Fibroblast of mammary gland (primary cell): ENCODE results near the gene TMEM109.

Experiments
- DNase-seq: peaks from one replicate; pipeline ENCODE4 v3.0.0-alpha.2; 2010; ENCODE audit warnings: low read depth
- H3K4me3 ChIP-seq: 2 replicates; pipeline ENCODE4 v1.5.1; 2011; ENCODE audit warnings: low read depth, mild to moderate bottlenecking, low read length, moderate library complexity; ENCODE audit not compliant: control insufficient read depth
- CTCF ChIP-seq: conservative IDR thresholded peaks from 2 replicates; pipeline ENCODE4 v1.5.1; 2011; ENCODE audit warnings: low read depth, low read length, inconsistent platforms; ENCODE audit not compliant: control insufficient read depth, insufficient read depth

Gene TMEM109

GRCh38 chr11:60926500-60926899 is 12.5 kb downstream of the TMEM109 start:
- TF ChIP-seq CTCF: no peak
- no peak for DNase-seq
- H3K4me3 ChIP-seq: no peak overlapping the region

GRCh38 chr11:60927061-60927592 is 13.2 kb downstream of the TMEM109 start:
- TF ChIP-seq CTCF: no peak
- H3K4me3 ChIP-seq: no peak overlapping the region
- no peak for DNase-seq

- TF ChIP-seq CTCF: no peak
- DNase-seq: no peak
These were observed 13.6 kb downstream of the TMEM109 start for GRCh38 chr11:60927600-60927999.

GRCh38 chr11:60928563-60929001 is 14.6 kb downstream of the TMEM109 start:
- H3K4me3 ChIP-seq: no peak overlapping the region
- TF ChIP-seq CTCF: no peak
- no peak for DNase-seq

More at GRCh38 chr11:60927600-60927999, 13.6 kb downstream of the TMEM109 start:
- H3K4me3 ChIP-seq: no peak overlapping the region

GRCh38 chr11:60929764-60930163 is 15.8 kb downstream of the TMEM109 start:
- DNase-seq: no peak
- H3K4me3 ChIP-seq: no peak overlapping the region
- TF ChIP-seq CTCF: no peak

GRCh38 chr11:60930394-60930793 is 16.4 kb downstream of the TMEM109 start:
- DNase-seq: no peak
- H3K4me3 ChIP-seq: no peak overlapping the region
- no peak for TF ChIP-seq CTCF

- DNase-seq: no peak
- no peak for TF ChIP-seq CTCF
These were observed 18.0 kb downstream of the TMEM109 start for GRCh38 chr11:60931917-60932316.

More at GRCh38 chr11:60931917-60932316, 18.0 kb downstream of the TMEM109 start:
- no peak overlapping the region for H3K4me3 ChIP-seq
